IgD-negative memory B cell (primary cell): ENCODE measurements around the gene FKBP7. TPM values are rescaled to one million over a fixed set of nuclear protein-coding genes. Genes with fewer than 3 reads are reported as not detected.

ENCODE experiments used
- H3K27ac Mint-ChIP-seq, 3 donors: one replicate each; pipeline ENCODE4 v1.8.0; 2020 to 2022; ENCODE audit warnings: mild to moderate bottlenecking in 3 of 3, mixed read lengths in 3 of 3, moderate library complexity in 1 of 3
- H3K27me3 Mint-ChIP-seq: one replicate; pipeline ENCODE4 v1.8.0; 2021; ENCODE audit warnings: mixed read lengths
- H3K36me3 Mint-ChIP-seq: one replicate; pipeline ENCODE4 v1.8.0; 2020; ENCODE audit warnings: mild to moderate bottlenecking, mixed read lengths
- H3K4me1 Mint-ChIP-seq, 3 donors: one replicate each; pipeline ENCODE4 v1.8.0; 2020 to 2022; ENCODE audit warnings: mixed read lengths in 3 of 3, mild to moderate bottlenecking in 1 of 3
- H3K4me3 Mint-ChIP-seq, 4 donors: one replicate each; pipeline ENCODE4 v1.8.0; 2020 to 2022; ENCODE audit warnings: mild to moderate bottlenecking in 4 of 4, mixed read lengths in 4 of 4, moderate library complexity in 3 of 4
- H3K9me3 Mint-ChIP-seq, 3 donors: one replicate each; pipeline ENCODE4 v1.8.0; 2020 to 2021; ENCODE audit warnings: mixed read lengths in 3 of 3, mild to moderate bottlenecking in 1 of 3
- polyA plus RNA-seq: library from polyadenylated mRNA; unstranded; fragments of 300-500 nt; fragmentation: Illumina TruSeq; gene quantifications from one replicate; pipeline ENCODE4 v1.2.3, GENCODE V29; 2021

Gene FKBP7
- polyA plus RNA-seq, 1 donor from 2014 or later = 4.5 TPM

- Mint-ChIP-seq H3K4me3 (no peak overlapping the region), H3K27me3 (no peaks in the 10 kb centered on the region), H3K4me1 (no peaks in the 10 kb centered on the region), H3K27ac (peak overlapping the region in 1 of 3 donors; percentile 19), H3K9me3 (no peaks in the 10 kb centered on the region), H3K36me3 (peaks cover 4% of the 10 kb centered on the region)
These were observed 28.5 kb upstream of the FKBP7 start for GRCh38 chr2:178506949-178507348.

- Mint-ChIP-seq H3K9me3 (no peaks in the 10 kb centered on the region), H3K4me1 (no peaks in the 10 kb centered on the region), H3K4me3 (no peak overlapping the region), H3K27me3 (no peaks in the 10 kb centered on the region), H3K36me3 (peaks cover 2% of the 10 kb centered on the region), H3K27ac (peak overlapping the region in 1 of 3 donors; percentile 67)
These were observed 28.1 kb upstream of the FKBP7 start for GRCh38 chr2:178506524-178506923.

GRCh38 chr2:178506101-178506500, 27.7 kb upstream of the FKBP7 start:
- Mint-ChIP-seq H3K9me3 (no peaks in the 10 kb centered on the region), H3K4me3 (no peak overlapping the region), H3K36me3 (peaks cover 2% of the 10 kb centered on the region), H3K27me3 (no peaks in the 10 kb centered on the region), H3K27ac (no peak overlapping the region), H3K4me1 (no peaks in the 10 kb centered on the region)

- H3K27me3 Mint-ChIP-seq = no peaks in the 10 kb centered on the region
- peaks cover 6% of the 10 kb centered on the region for H3K36me3 Mint-ChIP-seq
- H3K27ac Mint-ChIP-seq = no peak overlapping the region
- H3K9me3 Mint-ChIP-seq = no peaks in the 10 kb centered on the region
- no peak overlapping the region for H3K4me3 Mint-ChIP-seq
- peaks cover 4 to 6% (median 5%) of the 10 kb centered on the region in 3 donors for H3K4me1 Mint-ChIP-seq
These were observed 24.4 kb upstream of the FKBP7 start for GRCh38 chr2:178502751-178503150.

- Mint-ChIP-seq H3K36me3 (peaks cover 14% of the 10 kb centered on the region), H3K27ac (no peak overlapping the region), H3K4me1 (peaks cover 5 to 11% (median 10%) of the 10 kb centered on the region in 3 donors), H3K4me3 (no peak overlapping the region), H3K27me3 (no peaks in the 10 kb centered on the region), H3K9me3 (no peaks in the 10 kb centered on the region)
These were observed 21.2 kb upstream of the FKBP7 start for GRCh38 chr2:178499640-178500039.

- H3K4me3 Mint-ChIP-seq = no peak overlapping the region
- peaks cover 18% of the 10 kb centered on the region for H3K36me3 Mint-ChIP-seq
- H3K4me1 Mint-ChIP-seq = peaks cover 5 to 11% (median 10%) of the 10 kb centered on the region in 3 donors
- no peaks in the 10 kb centered on the region for H3K9me3 Mint-ChIP-seq
- H3K27me3 Mint-ChIP-seq = no peaks in the 10 kb centered on the region
- H3K27ac Mint-ChIP-seq = no peak overlapping the region
These were observed 19.7 kb upstream of the FKBP7 start for GRCh38 chr2:178498137-178498536.

- H3K9me3 Mint-ChIP-seq = no peaks in the 10 kb centered on the region
- H3K36me3 Mint-ChIP-seq = peaks cover 19% of the 10 kb centered on the region
- H3K4me3 Mint-ChIP-seq = no peak overlapping the region
- no peak overlapping the region for H3K27ac Mint-ChIP-seq
- peaks cover 5 to 11% (median 10%) of the 10 kb centered on the region in 3 donors for H3K4me1 Mint-ChIP-seq
- H3K27me3 Mint-ChIP-seq = no peaks in the 10 kb centered on the region
These were observed 17.6 kb upstream of the FKBP7 start for GRCh38 chr2:178496049-178496448.

- H3K9me3 Mint-ChIP-seq = no peaks in the 10 kb centered on the region
- H3K36me3 Mint-ChIP-seq = peaks cover 28% of the 10 kb centered on the region
- H3K27me3 Mint-ChIP-seq = no peaks in the 10 kb centered on the region
- H3K27ac Mint-ChIP-seq = no peak overlapping the region
- H3K4me3 Mint-ChIP-seq = no peak overlapping the region
- peaks cover 9 to 24% (median 9%) of the 10 kb centered on the region in 3 donors for H3K4me1 Mint-ChIP-seq
These were observed 13.2 kb upstream of the FKBP7 start for GRCh38 chr2:178491612-178492011.

GRCh38 chr2:178485356-178485755, 7.0 kb upstream of the FKBP7 start:
- H3K27me3 Mint-ChIP-seq = no peaks in the 10 kb centered on the region
- peak overlapping the region in 1 of 4 donors; percentile 59 for H3K4me3 Mint-ChIP-seq
- H3K9me3 Mint-ChIP-seq = no peaks in the 10 kb centered on the region
- no peak overlapping the region for H3K27ac Mint-ChIP-seq
- H3K4me1 Mint-ChIP-seq = peaks cover 30 to 57% (median 32%) of the 10 kb centered on the region in 3 donors
- peaks cover 21% of the 10 kb centered on the region for H3K36me3 Mint-ChIP-seq

- no peaks in the 10 kb centered on the region for H3K27me3 Mint-ChIP-seq
- H3K4me3 Mint-ChIP-seq = peak overlapping the region in 1 of 4 donors; percentile 59
- peaks cover 12% of the 10 kb centered on the region for H3K36me3 Mint-ChIP-seq
- no peak overlapping the region for H3K27ac Mint-ChIP-seq
- no peaks in the 10 kb centered on the region for H3K9me3 Mint-ChIP-seq
- peaks cover 30 to 63% (median 34%) of the 10 kb centered on the region in 3 donors for H3K4me1 Mint-ChIP-seq
These were observed 6.0 kb upstream of the FKBP7 start for GRCh38 chr2:178484245-178485041.

- peaks cover 9% of the 10 kb centered on the region for H3K36me3 Mint-ChIP-seq
- H3K9me3 Mint-ChIP-seq = no peaks in the 10 kb centered on the region
- peaks cover 36 to 63% (median 38%) of the 10 kb centered on the region in 3 donors for H3K4me1 Mint-ChIP-seq
- H3K27ac Mint-ChIP-seq = peak overlapping the region in 2 of 3 donors; percentile 41 to 82
- H3K4me3 Mint-ChIP-seq = peak overlapping the region; percentile 27 to 97 (median 96)
- H3K27me3 Mint-ChIP-seq = no peaks in the 10 kb centered on the region
These were observed 4.0 kb upstream of the FKBP7 start for GRCh38 chr2:178482437-178482836.

GRCh38 chr2:178480227-178481181, 2.1 kb upstream of the FKBP7 start, which contains the start of gene PLEKHA3:
Gene PLEKHA3 (plus strand): TSS chr2:178480457. CDS start chr2:178480870, 413 bp downstream.
- peaks cover 33 to 50% (median 40%) of the 10 kb centered on the region in 3 donors for H3K4me1 Mint-ChIP-seq
- H3K9me3 Mint-ChIP-seq = no peaks in the 10 kb centered on the region
- H3K36me3 Mint-ChIP-seq = no peaks in the 10 kb centered on the region
- no peaks in the 10 kb centered on the region for H3K27me3 Mint-ChIP-seq
- H3K4me3 Mint-ChIP-seq = peak within 1 kb of the TSS; percentile 95 to 100 (median 98)
- peak within 1 kb of the TSS; percentile 96 to 99 (median 99) for H3K27ac Mint-ChIP-seq

GRCh38 chr2:178479758-178480226, 1.4 kb upstream of the FKBP7 start:
- Mint-ChIP-seq H3K36me3 (no peaks in the 10 kb centered on the region), H3K4me1 (peaks cover 33 to 45% (median 37%) of the 10 kb centered on the region in 3 donors), H3K27ac (peak overlapping the region; percentile 83 to 99 (median 96)), H3K27me3 (no peaks in the 10 kb centered on the region), H3K9me3 (no peaks in the 10 kb centered on the region), H3K4me3 (peak overlapping the region; percentile 95 to 100 (median 96))

- peaks cover 31 to 40% (median 35%) of the 10 kb centered on the region in 3 donors for H3K4me1 Mint-ChIP-seq
- peak overlapping the region; percentile 95 to 100 (median 98) for H3K4me3 Mint-ChIP-seq
- H3K36me3 Mint-ChIP-seq = no peaks in the 10 kb centered on the region
- H3K27ac Mint-ChIP-seq = peak overlapping the region; percentile 96 to 99 (median 99)
- no peaks in the 10 kb centered on the region for H3K27me3 Mint-ChIP-seq
- no peaks in the 10 kb centered on the region for H3K9me3 Mint-ChIP-seq
These were observed 846 bp upstream of the FKBP7 start for GRCh38 chr2:178479275-178479616.

GRCh38 chr2:178478130-178478438, 316 bp downstream of the FKBP7 start:
- no peaks in the 10 kb centered on the region for H3K9me3 Mint-ChIP-seq
- H3K4me1 Mint-ChIP-seq = peaks cover 31 to 40% (median 33%) of the 10 kb centered on the region in 3 donors
- peak overlapping the region; percentile 96 to 99 (median 99) for H3K27ac Mint-ChIP-seq
- no peaks in the 10 kb centered on the region for H3K36me3 Mint-ChIP-seq
- peak overlapping the region; percentile 95 to 100 (median 98) for H3K4me3 Mint-ChIP-seq
- no peaks in the 10 kb centered on the region for H3K27me3 Mint-ChIP-seq
